ENCODE results near the gene SUV39H2. TPM values are rescaled to one million over a fixed set of nuclear protein-coding genes. Genes with fewer than 3 reads are reported as not detected.

The SUV39H2 gene
- total and polyA plus RNA-seq, 11 donors, result 1.3 to 8.4 (median 5.2) TPM

DNA sequence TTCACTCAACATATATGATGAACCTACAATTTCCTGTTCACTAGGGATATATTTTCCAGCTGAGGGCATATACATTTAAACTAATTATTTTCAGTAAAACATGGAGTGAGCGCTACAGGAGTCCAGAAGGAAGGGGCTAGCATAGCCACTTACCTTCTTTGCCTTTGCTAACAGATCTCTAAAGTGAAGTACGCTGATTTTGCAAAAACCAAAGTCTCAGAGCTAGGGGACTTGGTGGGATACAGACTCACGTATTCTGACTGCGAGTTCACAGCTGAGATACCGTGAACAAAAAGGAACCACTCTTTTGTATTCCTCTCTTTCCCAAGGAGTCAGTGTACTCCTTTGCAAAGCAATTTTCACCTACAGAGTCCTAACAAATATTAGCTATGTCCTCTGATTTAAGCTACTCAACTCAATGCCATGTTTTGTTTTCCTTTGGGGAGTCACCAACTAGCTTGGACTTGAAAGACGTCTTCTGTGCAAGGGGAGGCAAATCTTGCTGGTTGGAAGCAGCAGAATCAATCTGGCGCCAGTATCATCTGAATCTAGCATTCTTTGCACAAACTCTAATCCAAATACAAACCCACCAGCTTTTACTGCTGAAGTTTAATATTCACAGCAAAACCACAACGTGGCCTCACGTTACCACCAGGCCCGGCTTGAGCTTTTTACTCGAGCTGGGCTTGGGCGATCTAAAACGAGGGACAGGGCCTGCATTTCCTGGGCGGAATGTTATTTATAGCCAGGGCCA lies 41.5 kb upstream of the SUV39H2 start:
- Histone ChIP-seq H3K36me3 (peaks cover 0 to 25% (median 22%) of the 10 kb centered on the region in 9 donors), H3K4me1 (peaks cover 5 to 26% (median 17%) of the 10 kb centered on the region in 12 donors), H3K27ac (peak overlapping the region; percentile 94 to 99 (median 97)), H3K4me3 (peak overlapping the region; percentile 40 to 99 (median 94)), H3K9me3 (no peaks in the 10 kb centered on the region), H3K27me3 (no peaks in the 10 kb centered on the region)
- no peak for ATAC-seq
- no peak for TF ChIP-seq POLR2A (IDR thresholded peaks at IDR 0.05)
- TF ChIP-seq, protein P1, sequence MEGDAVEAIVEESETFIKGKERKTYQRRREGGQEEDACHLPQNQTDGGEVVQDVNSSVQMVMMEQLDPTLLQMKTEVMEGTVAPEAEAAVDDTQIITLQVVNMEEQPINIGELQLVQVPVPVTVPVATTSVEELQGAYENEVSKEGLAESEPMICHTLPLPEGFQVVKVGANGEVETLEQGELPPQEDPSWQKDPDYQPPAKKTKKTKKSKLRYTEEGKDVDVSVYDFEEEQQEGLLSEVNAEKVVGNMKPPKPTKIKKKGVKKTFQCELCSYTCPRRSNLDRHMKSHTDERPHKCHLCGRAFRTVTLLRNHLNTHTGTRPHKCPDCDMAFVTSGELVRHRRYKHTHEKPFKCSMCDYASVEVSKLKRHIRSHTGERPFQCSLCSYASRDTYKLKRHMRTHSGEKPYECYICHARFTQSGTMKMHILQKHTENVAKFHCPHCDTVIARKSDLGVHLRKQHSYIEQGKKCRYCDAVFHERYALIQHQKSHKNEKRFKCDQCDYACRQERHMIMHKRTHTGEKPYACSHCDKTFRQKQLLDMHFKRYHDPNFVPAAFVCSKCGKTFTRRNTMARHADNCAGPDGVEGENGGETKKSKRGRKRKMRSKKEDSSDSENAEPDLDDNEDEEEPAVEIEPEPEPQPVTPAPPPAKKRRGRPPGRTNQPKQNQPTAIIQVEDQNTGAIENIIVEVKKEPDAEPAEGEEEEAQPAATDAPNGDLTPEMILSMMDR (IDR thresholded peaks at IDR 0.05), result no peak
- no peak for DNase-seq
- 17 to 22% (median 20%) methylated on average over 13 to 14 of the region's 14 CpGs for WGBS, 4 donors
- intact Hi-C loops (cut with DNase I), result loop anchor here in 6 of 10 donors (5.0 to 10.0 kb wide), 6 partner anchors 40 to 235 kb away; partner anchors contain the start of genes MEIG1 (in 3 of the 6), SUV39H2 (in 3 of the 6) and DCLRE1C (in 2 of the 6)

DNA sequence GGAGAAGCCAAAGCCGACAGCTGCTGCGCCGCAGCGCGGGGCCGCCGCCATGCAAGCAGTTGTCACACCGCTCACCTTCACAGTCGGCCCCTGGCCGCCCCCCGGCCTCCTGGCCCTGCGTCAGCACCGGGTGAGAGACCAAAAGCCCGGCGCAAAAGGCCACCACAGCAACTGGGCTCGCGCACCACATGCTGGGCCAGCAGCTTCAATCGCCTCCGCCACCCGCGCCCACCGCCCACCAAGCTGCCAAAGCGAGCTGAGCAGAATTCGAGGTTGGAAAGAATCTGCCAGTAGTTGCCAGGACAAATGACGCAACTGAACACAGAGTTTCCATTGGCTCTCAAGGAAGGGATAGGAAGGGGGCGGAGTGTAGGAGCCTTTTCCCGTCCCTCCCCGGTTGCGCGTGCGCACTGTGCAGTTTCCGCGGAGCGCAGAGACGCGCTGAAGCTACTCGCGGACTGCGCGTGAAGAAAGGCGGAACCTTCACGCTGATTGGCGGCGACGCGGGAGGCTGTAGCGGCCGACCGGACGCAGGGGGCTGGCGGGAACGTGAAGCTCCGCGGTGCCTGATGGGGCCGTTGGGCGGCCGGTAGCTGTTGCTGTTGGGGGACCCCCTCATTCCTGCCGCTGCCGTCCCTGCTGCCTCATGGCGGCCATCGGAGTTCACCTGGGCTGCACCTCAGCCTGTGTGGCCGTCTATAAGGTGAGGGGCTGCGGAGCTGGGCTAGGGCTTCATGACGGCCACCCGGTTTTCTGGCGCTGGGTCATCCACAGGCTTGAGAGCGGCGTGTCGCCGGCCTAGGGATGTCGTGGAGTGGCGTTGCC lies 40.7 kb upstream of the SUV39H2 start, which contains the start of the genes CDNF, HSPA14 and MSANTD7:
Gene CDNF (minus strand): TSS at position 281 of the 825 bp plus-strand sequence. CDS start 91 bp downstream, at position 190.
Gene HSPA14 (plus strand): TSS at position 550 of the 825 bp plus-strand sequence. CDS start 97 bp downstream, at position 647.
Gene MSANTD7 (plus strand): TSS at position 550 of the 825 bp plus-strand sequence. CDS start 3,979 bp downstream, outside the sequence.
- WGBS, 4 donors, result 0 to 1% (median 0%) methylated on average over 27 to 72 of the region's 72 CpGs
- Histone ChIP-seq H3K36me3 (peaks cover 0 to 33% (median 30%) of the 10 kb centered on the region in 9 donors), H3K27ac (peak within 1 kb of the TSS; percentile 94 to 99 (median 97)), H3K4me1 (peaks cover 5 to 26% (median 17%) of the 10 kb centered on the region in 12 donors), H3K4me3 (peak within 1 kb of the TSS; percentile 73 to 99 (median 94)), H3K9me3 (no peaks in the 10 kb centered on the region), H3K27me3 (no peaks in the 10 kb centered on the region)
- intact Hi-C loops (cut with DNase I), result loop anchor here in 8 of 10 donors (1.0 to 10.0 kb wide), 9 partner anchors 39 to 236 kb away; partner anchors contain the start of genes SUV39H2 (in 5 of the 8), MEIG1 (in 3 of the 8) and DCLRE1C (in 2 of the 8)
- peak; percentile 99 to 100 (median 100) for DNase-seq
- ATAC-seq, result peak; percentile 99
- TF ChIP-seq, protein P1 (IDR thresholded peaks at IDR 0.05), result peak in 1 of 12 donors; percentile 12
- TF ChIP-seq POLR2A (IDR thresholded peaks at IDR 0.05), result peak; percentile 28 to 87

- 0 to 1% (median 1%) methylated on average over 21 to 60 of the region's 60 CpGs for WGBS, 4 donors
- Histone ChIP-seq H3K9me3 (no peaks in the 10 kb centered on the region), H3K27ac (peak overlapping the region; percentile 60 to 99 (median 96)), H3K4me1 (peaks cover 5 to 26% (median 17%) of the 10 kb centered on the region in 12 donors), H3K36me3 (peaks cover 0 to 40% (median 38%) of the 10 kb centered on the region in 9 donors), H3K27me3 (no peaks in the 10 kb centered on the region), H3K4me3 (peak overlapping the region; percentile 73 to 99 (median 94))
- peak in 2 of 4 donors; percentile 2 to 9 for ATAC-seq
- peak; percentile 24 to 71 (median 41) for DNase-seq
- TF ChIP-seq, protein P1 (IDR thresholded peaks at IDR 0.05), result no peak
- TF ChIP-seq POLR2A (IDR thresholded peaks at IDR 0.05), result no peak
- intact Hi-C loops (cut with DNase I), result loop anchor here in 8 of 10 donors (1.0 to 10.0 kb wide), 9 partner anchors 38 to 236 kb away; partner anchors contain the start of genes SUV39H2 (in 5 of the 8), MEIG1 (in 3 of the 8) and DCLRE1C (in 2 of the 8)
These were observed 39.9 kb upstream of the SUV39H2 start for GRCh38 chr10:14838582-14839304.
